Measurements from ENCODE around the gene DOK1. TPM values are rescaled to one million over a fixed set of nuclear protein-coding genes. Genes with fewer than 3 reads are reported as not detected.

Gene DOK1
- total RNA-seq, 1 donor from 2014 or later, result 20.1 TPM

DNA sequence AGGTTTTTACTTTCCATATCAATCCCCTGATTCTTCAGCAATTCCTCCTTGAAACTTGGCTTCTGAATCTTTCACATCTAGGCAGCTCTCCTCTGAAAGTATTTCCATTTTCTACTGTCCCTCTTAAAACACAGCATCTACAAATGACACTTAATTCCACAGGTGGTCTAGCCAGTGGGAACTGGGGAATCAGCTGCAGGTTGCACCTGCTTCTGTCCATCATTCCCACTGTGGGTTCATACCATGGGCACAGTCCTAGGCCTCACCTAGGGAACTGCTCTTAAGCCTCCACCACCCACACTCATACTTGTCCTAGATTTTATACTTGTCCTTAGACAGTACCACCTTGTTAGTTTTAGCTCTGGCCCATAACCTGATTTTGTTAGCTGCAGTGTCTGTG, 3.0 kb upstream of the DOK1 start:
- H3K27me3 ChIP-seq, result no peaks in the 10 kb centered on the region
- no peak overlapping the region for H3K27ac ChIP-seq
- H3K9me3 ChIP-seq, result no peaks in the 10 kb centered on the region
- DNase-seq (ENCODE audit: extremely low spot score in 2 of 2), result no peak
- intact Hi-C loops (cut with DNase I), result no loop called here
- no peak for TF ChIP-seq POLR2A (IDR thresholded peaks at IDR 0.05)
- no peak for TF ChIP-seq POLR2AphosphoS5 (IDR thresholded peaks at IDR 0.05; ENCODE audit: insufficient read depth in 1 of 2, low read depth in 1 of 2)
- no peak for TF ChIP-seq CTCF (IDR thresholded peaks at IDR 0.05)
- peaks cover 38% of the 10 kb centered on the region for H3K4me1 ChIP-seq
- H3K4me3 ChIP-seq, result no peak overlapping the region
- no peaks in the 10 kb centered on the region for H3K36me3 ChIP-seq

- H3K27ac ChIP-seq, result no peak overlapping the region
- no peaks in the 10 kb centered on the region for H3K9me3 ChIP-seq
- TF ChIP-seq POLR2A (IDR thresholded peaks at IDR 0.05) (no peak), CTCF (IDR thresholded peaks at IDR 0.05) (no peak), POLR2AphosphoS5 (IDR thresholded peaks at IDR 0.05; ENCODE audit: insufficient read depth in 1 of 2, low read depth in 1 of 2) (no peak)
- H3K27me3 ChIP-seq, result no peaks in the 10 kb centered on the region
- H3K4me1 ChIP-seq, result peaks cover 38% of the 10 kb centered on the region
- no peak overlapping the region for H3K4me3 ChIP-seq
- intact Hi-C loops (cut with DNase I), result no loop called here
- no peaks in the 10 kb centered on the region for H3K36me3 ChIP-seq
- DNase-seq (ENCODE audit: extremely low spot score in 2 of 2), result no peak
Measured at GRCh38 chr2:74551942-74552913, 2.3 kb upstream of the DOK1 start.

- H3K27me3 ChIP-seq, result no peaks in the 10 kb centered on the region
- peak overlapping the region; percentile 61 to 86 for H3K4me3 ChIP-seq
- peaks cover 38% of the 10 kb centered on the region for H3K4me1 ChIP-seq
- no peak for TF ChIP-seq CTCF (IDR thresholded peaks at IDR 0.05)
- TF ChIP-seq POLR2A (IDR thresholded peaks at IDR 0.05), result no peak
- no peak for TF ChIP-seq POLR2AphosphoS5 (IDR thresholded peaks at IDR 0.05; ENCODE audit: insufficient read depth in 1 of 2, low read depth in 1 of 2)
- H3K27ac ChIP-seq, result peak overlapping the region; percentile 85
- H3K9me3 ChIP-seq, result no peaks in the 10 kb centered on the region
- peak in 1 of 2 donors; percentile 87 for DNase-seq (ENCODE audit: extremely low spot score in 2 of 2)
- intact Hi-C loops (cut with DNase I), result no loop called here
- no peaks in the 10 kb centered on the region for H3K36me3 ChIP-seq
Measured at GRCh38 chr2:74552914-74553811, 1.4 kb upstream of the DOK1 start.

DNA sequence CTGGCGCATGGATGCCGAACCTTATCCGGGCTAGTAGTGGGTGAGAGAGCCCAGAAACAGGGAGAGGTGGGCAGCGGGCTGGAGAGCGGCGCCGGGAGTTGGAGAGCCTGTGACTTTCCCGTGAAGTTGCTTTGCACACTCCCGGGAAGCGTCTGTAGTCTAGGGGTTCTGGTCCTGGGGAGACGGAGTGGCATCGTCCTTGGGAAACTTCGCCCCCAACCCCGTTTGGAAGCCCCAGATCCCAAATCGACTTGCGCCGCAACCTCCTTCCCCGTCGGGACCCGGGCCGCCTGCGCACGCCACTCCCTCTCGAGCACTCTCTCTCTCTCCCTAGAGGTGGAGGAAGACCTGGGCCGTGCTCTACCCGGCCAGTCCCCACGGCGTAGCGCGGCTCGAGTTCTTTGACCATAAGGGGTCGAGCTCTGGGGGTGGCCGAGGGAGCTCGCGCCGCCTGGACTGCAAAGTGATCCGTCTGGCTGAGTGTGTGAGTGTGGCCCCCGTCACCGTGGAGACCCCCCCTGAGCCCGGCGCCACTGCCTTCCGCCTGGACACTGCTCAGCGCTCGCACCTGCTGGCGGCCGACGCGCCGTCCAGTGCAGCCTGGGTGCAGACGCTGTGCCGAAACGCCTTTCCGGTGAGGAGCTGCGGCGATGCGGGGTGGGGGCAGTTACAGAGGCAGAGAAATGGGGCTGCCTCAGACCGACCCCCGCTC, 456 bp downstream of the DOK1 start:
- DNase-seq (ENCODE audit: extremely low spot score in 2 of 2), result peak in 1 of 2 donors; percentile 89
- Histone ChIP-seq H3K27me3 (no peaks in the 10 kb centered on the region), H3K4me1 (peaks cover 29% of the 10 kb centered on the region), H3K36me3 (no peaks in the 10 kb centered on the region), H3K9me3 (no peaks in the 10 kb centered on the region), H3K27ac (peak overlapping the region; percentile 85), H3K4me3 (peak overlapping the region; percentile 61 to 86)
- TF ChIP-seq POLR2A (IDR thresholded peaks at IDR 0.05) (peak in 1 of 2 donors; percentile 10), CTCF (IDR thresholded peaks at IDR 0.05) (no peak)
- intact Hi-C loops (cut with DNase I), result no loop called here
